Measurements from ENCODE around the gene SERPINE2.

GRCh38 chr2:223950448-223951347 lies 88.4 kb downstream of the SERPINE2 start:
- no peak for TF ChIP-seq CTCF (IDR thresholded peaks at IDR 0.05 in 2 of 3, conservative IDR thresholded peaks at IDR 0.05 in 1 of 3; ENCODE audit: borderline replicate concordance in 1 of 3, insufficient read depth in 1 of 3, low read depth in 2 of 3, low read length in 2 of 3)
- no peak for TF ChIP-seq POLR2AphosphoS5 (IDR thresholded peaks at IDR 0.05; ENCODE audit: low read depth, low read length)
- no peak for TF ChIP-seq SIN3A (IDR thresholded peaks at IDR 0.05; ENCODE audit: low read depth)
- no peak for TF ChIP-seq CBX3 (IDR thresholded peaks at IDR 0.05; ENCODE audit: low read depth)
- TF ChIP-seq MAX (IDR thresholded peaks at IDR 0.05) = no peak
- no peak for TF ChIP-seq CEBPB (IDR thresholded peaks at IDR 0.05; ENCODE audit: low read depth)
- no peak for TF ChIP-seq JUND (IDR thresholded peaks at IDR 0.05)
- TF ChIP-seq EGR1 (IDR thresholded peaks at IDR 0.05; ENCODE audit: low read depth) = no peak

All from HCT116 (cell line).